Keratinocyte (primary cell): ENCODE measurements around the gene GSTM4.

Experiments used
- CTCF ChIP-seq, 3 experiments: IDR thresholded peaks in 1 of 3; conservative IDR thresholded peaks in 1 of 3; optimal IDR thresholded peaks in 1 of 3; 2 replicates in 2 of 3; 3 replicates in 1 of 3; pipeline versions ENCODE3 to v1.5.1; 2011; ENCODE audit warnings: low read length in 3 of 3, mild to moderate bottlenecking in 3 of 3, moderate library complexity in 2 of 3, control low read depth in 1 of 3, inconsistent platforms in 1 of 3; ENCODE audit not compliant: insufficient read depth in 2 of 3; ENCODE audit errors: extremely low read depth in 1 of 3
- EZH2 ChIP-seq: IDR thresholded peaks from one replicate; pipeline ENCODE4 v1.6.1; 2012; ENCODE audit warnings: inconsistent platforms, mild to moderate bottlenecking, low read length, moderate library complexity

GRCh38 chr1:109634771-109635750 lies 20.8 kb upstream of the GSTM4 start:
- TF ChIP-seq CTCF (optimal IDR thresholded peaks at IDR 0.05 in 1 of 3, IDR thresholded peaks at IDR 0.05 in 1 of 3, conservative IDR thresholded peaks at IDR 0.05 in 1 of 3; ENCODE audit: extremely low read depth in 1 of 3, insufficient read depth in 2 of 3, low read length in 3 of 3) (no peak), EZH2 (no peak)
